HG03175 (cell line): ENCODE results near the gene RPL13A.
"Not testable (repeated sequence)": the region's sequence is repeated elsewhere in the genome, so short reads cannot be mapped to it uniquely, and the experiment has no call there.

Source experiments
- ATAC-seq: cut with Tn5 transposase; IDR thresholded peaks from one replicate; pipeline ENCODE4 v1.9.1; 2021; ENCODE audit warnings: mild to moderate bottlenecking, moderate library complexity; ENCODE audit not compliant: unreplicated experiment

The RPL13A gene

DNA sequence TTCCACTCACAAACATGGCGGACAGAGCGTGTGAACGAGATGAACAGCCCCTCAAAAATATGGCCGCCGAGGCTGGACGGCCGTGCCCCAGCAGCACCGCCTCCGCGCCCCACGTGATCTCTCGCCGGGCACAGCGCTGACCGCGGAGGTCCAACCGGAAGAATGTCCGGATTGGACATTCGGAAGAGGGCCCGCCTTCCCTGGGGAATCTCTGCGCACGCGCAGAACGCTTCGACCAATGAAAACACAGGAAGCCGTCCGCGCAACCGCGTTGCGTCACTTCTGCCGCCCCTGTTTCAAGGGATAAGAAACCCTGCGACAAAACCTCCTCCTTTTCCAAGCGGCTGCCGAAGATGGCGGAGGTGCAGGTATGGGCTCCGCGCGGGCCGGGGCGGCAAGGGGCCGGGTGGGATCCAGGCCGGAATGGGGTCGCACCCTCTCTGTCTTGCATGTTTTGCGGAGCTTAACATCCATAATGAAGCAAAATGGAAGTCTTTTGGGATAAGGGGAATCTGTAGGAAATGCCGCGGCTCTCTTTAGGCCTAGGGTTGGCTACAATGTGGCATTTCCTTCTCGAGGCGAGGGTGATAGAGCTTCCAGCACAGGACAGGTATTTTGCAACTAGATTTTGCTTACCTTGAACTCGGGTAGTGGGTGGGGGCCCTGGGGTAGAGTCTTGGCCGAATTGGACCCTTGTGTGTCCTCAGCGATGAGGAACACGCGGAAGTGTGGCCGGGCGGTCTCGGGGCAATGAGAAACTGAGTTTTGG lies at the start of gene RPL13A:
Gene RPL13A (plus strand): TSS at position 332 of the 769 bp plus-strand sequence. CDS start 22 bp downstream, at position 354.
- ATAC-seq, result peak; percentile 88

- no peak for ATAC-seq
Measured at GRCh38 chr19:49438261-49438660, 49.1 kb upstream of the RPL13A start.

- no peak for ATAC-seq
Measured at GRCh38 chr19:49439836-49440235, 47.6 kb upstream of the RPL13A start.

GRCh38 chr19:49440439-49441209 lies 46.8 kb upstream of the RPL13A start:
- no peak for ATAC-seq

- no peak for ATAC-seq
Measured at GRCh38 chr19:49441210-49441959, 46.0 kb upstream of the RPL13A start, which contains the start of gene SLC17A7. Gene SLC17A7, minus strand, starts transcription at chr19:49441527. Its CDS starts 148 bp downstream, at chr19:49441379.

- ATAC-seq, result no peak
Measured at GRCh38 chr19:49441960-49442350, 45.5 kb upstream of the RPL13A start.

GRCh38 chr19:49442354-49442753 lies 45.1 kb upstream of the RPL13A start:
- ATAC-seq, result no peak

DNA sequence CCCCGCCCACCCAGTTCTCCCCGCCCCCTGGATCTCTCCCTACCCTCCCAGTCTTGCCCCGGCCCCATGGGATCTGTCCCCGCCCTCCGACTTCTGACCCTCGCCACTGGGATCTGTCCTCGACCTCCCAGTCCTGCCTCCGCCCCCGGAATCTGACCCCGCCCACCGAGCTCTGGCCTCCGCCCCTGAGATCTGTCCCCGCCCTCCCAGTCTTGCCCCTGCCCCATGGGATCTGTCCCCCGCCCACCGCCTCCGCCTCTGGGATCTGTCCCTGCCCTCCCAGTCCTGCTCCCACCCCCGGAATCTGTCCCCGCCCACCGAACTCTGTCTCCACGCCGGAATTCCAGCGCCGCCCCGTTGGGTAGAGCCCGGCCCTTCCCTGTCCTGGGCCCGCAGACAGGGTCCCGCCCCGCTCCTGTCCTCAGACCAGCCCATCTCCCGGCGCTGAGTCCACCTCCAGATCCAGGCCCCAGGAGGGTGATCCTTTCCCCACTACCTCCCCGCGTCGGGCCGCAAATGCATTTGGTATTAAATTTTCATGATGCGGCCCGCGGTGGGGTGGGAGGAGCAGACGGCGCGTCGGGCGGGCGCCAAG lies 44.5 kb upstream of the RPL13A start:
- ATAC-seq, result peak; percentile 4

DNA sequence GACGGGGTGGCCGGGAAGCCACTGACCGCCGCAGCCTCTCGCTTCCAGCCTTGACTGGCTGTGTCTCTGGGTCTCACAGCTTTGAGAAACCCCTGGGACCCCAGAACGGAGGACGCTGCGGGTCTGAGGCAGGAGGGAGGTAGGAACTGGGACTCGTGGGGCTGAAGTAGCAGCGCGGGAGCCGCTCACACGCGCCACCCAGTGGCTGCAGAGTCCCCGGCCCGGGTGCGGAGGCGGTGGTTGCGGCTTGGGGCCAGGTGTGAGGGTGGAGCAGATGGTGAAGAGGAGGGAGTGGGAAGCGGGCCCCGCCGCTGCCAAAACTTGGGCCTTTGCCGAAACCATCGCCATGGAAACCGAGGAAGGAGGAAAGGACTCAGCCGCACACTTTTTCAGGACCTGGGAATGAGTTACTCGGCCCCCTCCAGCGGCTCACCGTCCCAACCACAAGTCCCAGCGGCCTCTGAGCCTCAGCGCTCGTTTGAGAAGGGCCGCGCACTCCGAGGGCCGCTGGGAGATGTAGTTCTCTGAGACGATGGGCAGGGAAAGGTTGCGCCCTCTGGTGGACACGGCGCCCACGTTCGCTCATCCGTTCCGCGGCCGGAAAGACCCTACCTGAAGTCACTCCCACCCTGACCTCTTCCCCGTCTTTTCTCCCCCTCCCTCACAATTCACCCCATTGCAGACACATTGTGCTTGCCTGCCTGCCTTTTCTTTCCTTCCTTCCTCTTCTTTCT lies 43.9 kb upstream of the RPL13A start:
- peak; percentile 89 for ATAC-seq

DNA sequence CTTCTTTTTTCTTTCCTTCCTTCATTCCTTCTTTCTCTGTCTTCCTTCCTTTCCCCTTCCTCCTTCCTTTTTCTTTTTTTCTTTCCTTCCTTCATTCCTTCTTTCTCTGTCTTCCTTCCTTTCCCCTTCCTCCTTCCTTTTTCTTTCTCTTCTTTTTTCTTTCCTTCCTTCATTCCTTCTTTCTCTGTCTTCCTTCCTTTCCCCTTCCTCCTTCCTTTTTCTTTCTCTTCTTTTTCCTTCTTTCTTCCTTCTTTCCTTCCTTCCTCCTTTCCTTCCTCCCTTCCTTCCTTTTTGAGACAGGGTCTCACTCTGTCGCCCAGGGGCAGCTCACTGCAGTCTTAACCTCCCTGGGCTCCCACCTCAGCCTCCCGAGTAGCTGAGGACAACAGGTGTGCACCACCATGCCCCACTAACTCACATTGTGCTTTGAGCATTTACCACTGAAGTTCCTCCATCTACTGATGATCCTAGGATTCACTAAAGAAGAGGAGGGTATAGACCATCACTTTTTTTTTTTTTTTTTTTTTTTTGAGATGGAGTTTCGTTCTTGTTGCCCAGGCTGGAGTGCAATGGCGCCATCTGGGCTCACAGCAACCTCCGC lies 43.2 kb upstream of the RPL13A start:
- not testable (repeated sequence) for ATAC-seq

DNA sequence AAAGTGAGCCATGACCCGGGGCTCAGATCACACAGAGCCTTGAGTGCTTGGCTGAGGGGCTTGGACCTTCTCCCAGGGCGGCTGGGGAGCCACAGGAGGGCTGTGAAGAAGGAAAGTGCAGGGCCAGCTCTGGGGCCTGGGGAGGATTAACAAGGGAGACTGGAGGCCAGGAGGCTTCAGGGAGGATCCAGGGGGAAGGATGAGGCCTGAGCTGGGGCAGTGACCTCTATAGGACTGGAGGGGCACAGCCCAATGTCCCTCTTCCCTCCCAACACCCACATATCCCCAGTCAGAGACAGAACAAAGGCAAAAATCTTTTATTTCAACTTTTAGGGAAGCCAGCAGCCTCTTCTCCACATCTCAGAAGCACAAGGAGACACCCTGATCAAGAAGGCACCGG lies 41.4 kb upstream of the RPL13A start:
- no peak for ATAC-seq

- ATAC-seq, result no peak
Measured at GRCh38 chr19:49447485-49448431, 39.6 kb upstream of the RPL13A start.

DNA sequence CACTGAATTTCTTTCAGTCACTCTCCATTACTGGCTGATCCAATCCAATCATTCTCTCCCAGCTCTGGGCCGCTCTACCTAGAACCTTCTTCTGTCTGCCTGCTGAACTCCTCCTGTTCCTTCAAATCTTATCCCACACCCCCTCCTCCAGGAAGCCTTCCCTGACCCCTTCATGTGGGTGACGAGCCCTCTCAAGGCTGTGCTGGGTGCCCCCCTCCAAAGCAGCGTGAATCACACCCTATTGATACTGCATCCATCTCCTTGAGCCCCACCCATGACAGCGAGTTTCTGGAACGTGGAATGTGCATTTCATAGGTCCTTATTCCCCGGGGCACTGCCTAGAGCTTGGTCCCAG lies 39.0 kb upstream of the RPL13A start:
- ATAC-seq, result no peak

- ATAC-seq, result no peak
Measured at GRCh38 chr19:49450405-49450804, 37.0 kb upstream of the RPL13A start.

- peak; percentile 58 for ATAC-seq
Measured at GRCh38 chr19:49451430-49452181, 35.8 kb upstream of the RPL13A start, which contains the start of gene PIH1D1. Gene PIH1D1, minus strand, starts transcription at chr19:49451814. Its CDS starts 240 bp downstream, at chr19:49451574.

DNA sequence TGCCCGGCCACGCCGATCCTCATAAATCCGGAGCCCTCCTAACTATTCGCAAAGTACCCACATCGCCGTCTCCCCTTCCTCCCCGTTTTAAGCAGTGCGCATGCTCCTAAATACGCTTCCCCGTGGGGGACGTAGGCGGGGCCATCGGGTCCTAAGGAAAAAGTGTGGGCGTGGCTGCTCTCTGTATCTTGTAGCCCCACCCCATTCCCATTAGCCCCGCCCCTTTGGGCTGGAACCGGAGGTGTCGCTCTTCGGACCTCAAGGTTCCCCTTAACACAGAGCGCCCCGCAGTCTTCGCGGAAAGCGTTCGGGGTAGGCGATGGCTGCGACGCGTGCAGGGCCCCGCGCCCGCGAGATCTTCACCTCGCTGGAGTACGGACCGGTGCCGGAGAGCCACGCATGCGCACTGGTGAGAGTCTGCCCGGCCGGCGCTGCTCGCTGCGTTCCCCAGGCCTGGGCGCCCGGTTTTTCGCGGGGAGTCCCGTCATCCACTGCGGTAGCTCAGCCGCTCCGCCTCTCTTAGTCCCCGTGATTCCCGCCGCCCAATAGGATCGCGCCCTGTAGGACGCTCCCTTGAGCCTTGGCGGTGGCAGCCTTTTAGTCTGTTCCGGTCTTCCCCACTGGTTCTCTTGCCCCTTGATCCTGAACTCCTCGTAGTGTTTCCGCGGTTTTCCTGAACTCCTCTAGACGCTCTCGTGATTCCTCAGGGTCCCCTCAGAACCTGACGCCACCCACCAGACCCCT lies 34.2 kb upstream of the RPL13A start, which contains the start of gene ALDH16A1:
Gene ALDH16A1 (plus strand): TSS at position 213 of the 744 bp plus-strand sequence. CDS start 107 bp downstream, at position 320.
- ATAC-seq, result peak; percentile 79

DNA sequence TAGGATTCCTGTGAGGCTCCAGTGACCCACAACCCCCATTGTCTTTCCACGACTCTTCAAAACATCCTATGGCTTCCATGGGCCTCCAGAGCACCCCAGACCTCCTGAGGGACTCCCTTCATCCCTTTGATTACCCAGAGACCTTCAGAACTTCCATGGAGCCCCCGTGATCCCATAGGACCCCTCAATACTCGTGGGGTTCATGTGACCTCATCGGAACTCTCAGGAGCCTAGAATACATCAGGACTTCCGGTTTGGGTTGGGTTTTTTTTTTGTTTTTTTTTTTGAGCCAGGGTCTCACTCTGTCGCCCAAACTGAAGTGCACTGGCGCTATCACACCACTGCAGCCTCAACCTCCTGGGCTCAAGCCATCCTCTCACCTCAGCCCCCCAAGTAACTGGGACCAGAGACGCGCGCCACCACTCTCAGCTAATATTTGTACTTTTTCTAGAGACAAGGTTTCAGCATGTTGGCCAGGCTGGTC lies 33.6 kb upstream of the RPL13A start:
- ATAC-seq, result no peak
